Amygdala (tissue), 56 donors: ENCODE measurements around the gene CCZ1B.
"Not testable (repeated sequence)": the region's sequence is repeated elsewhere in the genome, so short reads cannot be mapped to it uniquely, and the experiment has no call there.

ENCODE experiments used
- DNase-seq, 56 donors: peaks; one replicate each; lab custom pipeline; 2025; lab: John Stamatoyannopoulos, UW

CCZ1B gene

DNA sequence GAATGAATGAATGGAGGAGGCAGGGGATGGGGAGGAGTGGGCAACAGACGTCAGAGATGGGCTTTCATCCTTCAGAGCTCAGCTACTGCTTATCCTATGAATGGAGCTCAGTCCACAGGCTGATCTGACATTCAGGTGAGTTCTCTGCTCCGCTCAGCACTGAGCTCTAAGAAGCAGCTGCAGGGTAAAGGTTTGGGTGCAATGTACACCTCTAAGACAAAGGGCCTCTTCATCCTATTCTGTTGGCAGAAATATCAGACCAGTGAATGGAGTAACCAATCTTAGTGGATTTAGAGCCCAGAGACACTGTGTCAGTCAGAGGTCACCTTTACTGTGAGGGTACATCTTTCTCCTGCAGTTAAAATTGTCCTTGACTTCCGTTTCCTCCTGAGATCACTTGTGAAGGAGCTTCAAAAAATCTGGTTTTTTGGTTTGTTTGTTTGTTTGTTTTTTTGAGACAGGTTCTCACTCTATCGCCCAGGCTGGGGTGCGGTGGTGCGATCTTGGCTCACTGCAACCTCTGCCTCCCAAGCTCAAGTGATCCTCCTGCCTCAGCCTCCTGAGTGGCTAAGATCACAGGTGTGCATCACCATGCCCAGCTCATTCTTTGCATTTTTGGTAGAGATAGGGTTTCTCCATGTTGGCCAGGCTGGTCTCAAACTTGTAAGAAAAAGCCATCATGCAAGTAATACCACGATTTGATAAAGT, 5.1 kb upstream of the CCZ1B start:
- DNase-seq, result no peak

DNA sequence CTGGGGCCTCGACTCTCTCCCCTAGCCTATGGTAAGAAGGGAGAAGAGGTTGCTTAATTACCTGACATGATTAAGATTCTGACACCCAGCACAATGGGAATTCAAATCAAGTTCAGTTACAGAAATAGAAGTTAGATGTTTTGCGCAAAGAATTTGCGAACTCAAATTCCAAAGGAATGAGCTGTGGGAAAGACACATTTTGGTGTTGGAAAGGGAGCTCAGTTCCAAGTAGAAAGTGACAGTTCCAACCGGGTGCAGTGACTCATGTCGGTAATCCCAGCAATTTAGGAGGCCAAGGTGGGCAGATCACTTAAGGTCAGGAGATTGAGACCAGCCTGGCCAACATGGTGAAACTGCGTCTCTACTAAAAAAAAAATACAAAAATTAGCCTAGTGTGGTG, 4.0 kb upstream of the CCZ1B start:
- DNase-seq, result not testable (repeated sequence)

DNA sequence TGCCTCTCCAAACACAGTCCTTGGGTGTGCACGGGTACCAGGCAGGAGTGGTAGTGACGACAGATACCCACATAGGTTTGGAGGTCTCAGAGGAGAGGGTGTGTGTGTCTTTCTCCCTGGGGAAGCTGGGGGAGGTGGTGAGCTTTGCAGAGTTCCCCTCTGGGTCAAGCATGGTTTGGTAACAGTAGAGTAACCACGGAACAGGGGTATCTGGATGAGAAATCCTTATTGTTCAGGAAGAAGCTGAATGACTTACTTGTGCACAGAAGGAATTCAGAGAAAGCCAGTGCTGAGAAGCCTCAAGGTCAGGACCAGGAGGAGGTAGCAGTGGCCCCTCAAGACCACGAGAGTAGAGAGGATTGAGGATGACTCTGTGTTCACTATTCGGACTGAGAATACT, 3.5 kb upstream of the CCZ1B start:
- not testable (repeated sequence) for DNase-seq

DNA sequence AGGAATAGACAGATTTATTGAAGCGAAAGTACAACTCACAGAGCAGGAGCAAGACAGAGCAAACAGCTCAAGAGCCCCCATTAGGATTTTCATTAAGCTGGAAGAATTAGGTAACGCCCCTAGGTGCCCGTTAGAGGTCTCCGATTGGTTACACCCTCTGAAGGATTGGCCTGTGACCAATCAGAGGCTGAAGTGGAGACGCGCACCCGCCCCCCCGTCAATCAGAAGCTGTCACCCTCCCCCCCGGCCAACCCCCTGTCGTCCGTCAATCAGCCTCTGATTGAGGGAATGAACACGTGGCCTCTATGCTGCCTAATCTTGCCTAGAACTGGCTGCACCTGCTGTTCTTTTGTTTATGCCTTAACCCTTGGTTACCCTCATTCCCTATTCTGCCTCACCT, 1.1 kb upstream of the CCZ1B start:
- peak in 8 of 56 donors; percentile 0 to 6 (median 3) for DNase-seq

DNA sequence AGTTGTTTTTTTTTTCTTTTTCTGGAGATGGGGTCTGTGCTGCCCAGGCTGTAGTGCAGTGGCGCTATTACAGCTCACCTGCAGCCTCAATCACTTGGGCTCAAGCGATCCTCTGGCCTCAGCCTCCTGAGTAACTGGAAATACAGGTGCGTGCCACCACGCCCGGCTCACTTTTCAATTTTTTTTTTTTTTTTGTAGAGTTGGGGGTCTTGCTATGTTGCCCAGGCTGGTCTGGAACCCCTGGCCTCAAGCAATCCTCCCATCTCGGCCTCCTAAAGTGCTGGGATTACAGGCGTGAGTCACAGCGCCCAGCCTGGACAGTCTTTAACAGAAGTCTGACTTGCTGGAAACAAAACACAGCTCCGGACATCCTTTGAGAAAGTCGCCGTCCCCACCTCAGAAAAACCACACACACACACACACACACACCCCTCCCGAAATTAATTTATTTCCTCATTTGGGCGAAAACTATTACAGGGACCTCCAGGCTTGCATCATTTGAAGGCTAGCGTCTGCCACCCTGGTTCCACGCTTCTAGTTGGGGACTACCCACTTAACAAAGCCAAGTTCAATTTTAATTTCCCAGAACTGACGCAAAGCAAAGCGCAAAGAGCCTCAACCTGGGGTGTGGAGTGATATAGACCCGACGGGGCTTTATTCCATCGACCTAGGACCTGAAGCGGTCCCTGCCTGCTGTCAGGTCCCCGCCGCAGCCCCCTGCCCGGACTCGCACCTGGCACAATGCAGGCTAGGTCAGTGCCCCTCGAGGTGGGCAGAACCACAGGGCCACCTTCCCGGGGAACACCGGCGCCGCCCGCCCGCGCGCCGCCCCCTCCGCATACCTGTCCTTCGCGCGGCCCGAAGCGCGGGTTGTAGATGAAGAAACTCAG, 594 bp downstream of the CCZ1B start:
- not testable (repeated sequence) for DNase-seq

DNA sequence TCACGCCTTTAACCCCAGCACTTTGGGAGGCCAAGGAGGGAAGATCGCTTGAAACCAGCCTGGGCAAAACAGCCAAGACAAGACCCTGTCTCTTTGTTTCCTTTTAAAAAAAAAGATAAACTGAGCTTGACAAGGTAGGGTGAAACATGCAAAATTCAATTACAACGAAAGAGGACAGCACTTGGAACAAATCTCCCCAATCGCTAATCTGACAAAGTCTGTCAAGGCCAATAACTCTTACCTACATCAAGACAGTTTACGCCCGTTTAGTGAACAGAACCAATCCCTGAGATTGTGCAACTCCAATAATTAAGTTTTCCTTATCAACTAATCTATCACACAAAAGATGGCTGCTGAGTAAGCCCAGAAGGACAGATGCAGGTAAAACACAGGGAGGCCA, 4.5 kb downstream of the CCZ1B start:
- DNase-seq, result not testable (repeated sequence)

DNA sequence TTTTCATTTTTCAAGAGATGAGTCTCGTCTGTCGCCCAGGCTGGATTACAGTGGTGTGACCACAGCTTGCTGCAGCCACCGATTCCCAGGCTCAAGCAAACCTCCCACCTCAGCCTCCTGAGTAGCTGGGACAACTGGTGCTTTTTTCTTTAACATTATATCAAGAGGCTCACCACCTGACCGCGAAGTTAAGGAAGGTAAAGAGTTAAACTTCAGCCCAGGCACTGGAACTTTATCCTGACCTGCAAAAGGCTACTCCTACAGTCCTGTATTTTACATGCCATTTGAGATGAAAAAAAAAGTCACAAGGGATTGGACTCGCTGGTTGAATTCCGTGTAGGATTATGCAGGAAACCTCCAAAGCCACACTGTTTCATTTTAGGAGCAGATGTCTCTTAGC, 10.6 kb downstream of the CCZ1B start:
- DNase-seq, result not testable (repeated sequence)

DNA sequence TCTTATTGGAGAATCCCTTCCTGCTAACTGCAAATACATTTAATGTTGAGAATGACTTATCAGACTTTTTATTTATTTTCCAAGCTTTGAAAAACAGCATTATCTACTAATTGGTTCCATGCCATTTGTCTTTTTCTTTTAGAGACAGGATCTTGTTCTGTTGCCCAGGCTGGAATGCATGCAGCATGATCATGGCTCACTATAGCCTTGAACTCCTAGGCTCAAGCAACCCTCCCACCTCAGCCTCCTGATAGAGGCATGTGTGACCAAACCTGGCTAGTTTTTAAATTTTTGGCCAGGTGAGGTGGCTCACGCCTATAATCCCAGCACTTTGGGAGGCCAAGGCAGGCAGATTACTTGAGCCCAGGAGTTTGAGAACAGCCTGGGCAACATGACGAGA, 13.1 kb downstream of the CCZ1B start:
- not testable (repeated sequence) for DNase-seq

DNA sequence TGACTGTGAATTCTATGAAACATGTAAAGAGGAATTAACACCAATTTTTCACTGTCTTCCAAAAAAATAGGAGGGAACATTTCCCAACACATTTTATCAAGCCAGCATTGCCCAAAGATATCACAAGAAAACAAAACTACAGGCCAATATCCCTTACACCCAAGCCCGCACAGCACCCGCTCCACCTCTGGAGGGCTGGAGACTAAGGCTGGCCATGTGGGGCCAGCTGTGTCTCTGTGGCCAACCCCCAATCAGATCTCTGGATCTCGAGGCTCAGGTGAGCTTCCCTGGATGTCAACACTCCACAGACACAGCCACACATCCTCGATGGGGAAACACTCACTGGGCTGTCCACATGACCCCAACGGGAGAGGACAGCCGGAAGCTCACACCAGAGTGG, 18.1 kb downstream of the CCZ1B start:
- not testable (repeated sequence) for DNase-seq

DNA sequence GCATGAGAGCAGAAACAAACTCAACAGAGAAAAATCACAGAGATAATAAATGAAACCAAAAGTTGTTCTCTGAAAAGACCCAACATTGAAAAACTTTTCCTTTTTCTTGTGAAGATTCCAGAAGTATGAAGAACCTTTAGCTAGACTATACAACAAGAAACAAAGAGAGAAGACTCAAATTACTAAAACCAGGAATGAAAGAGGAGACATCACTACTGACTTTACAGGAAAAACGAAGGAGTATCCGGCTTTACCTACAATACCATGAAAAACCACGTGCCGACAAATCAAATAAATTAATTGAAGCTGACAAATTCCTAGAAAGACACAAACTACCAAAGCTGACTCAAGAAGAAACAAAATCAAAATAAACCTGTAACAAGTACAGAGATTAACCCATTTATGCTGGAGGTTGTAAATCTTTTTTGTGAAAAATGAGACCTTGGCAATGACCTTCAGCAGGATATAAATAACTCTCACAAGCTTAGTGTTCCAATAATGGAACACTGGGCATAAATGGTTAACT, 18.6 kb downstream of the CCZ1B start:
- not testable (repeated sequence) for DNase-seq

DNA sequence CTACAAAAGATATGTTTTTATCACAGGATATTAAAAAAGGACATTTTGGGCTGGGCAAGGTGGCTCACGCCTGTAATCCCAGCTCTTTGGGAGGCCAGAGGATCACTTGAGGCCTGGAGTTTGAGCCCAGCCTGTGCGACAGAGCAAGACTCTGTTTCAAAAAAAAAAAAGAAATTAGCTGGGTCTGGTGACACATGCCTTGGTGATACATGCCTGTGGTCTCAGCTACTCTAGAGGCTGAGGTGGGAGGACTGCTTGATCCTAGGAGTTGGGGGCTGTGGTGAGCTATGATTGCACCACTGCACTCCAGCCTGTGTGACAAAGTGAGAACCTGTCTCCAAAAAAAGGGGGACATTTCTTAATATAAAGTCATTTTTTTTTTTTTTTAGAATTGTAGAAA, 25.7 kb downstream of the CCZ1B start:
- not testable (repeated sequence) for DNase-seq

DNA sequence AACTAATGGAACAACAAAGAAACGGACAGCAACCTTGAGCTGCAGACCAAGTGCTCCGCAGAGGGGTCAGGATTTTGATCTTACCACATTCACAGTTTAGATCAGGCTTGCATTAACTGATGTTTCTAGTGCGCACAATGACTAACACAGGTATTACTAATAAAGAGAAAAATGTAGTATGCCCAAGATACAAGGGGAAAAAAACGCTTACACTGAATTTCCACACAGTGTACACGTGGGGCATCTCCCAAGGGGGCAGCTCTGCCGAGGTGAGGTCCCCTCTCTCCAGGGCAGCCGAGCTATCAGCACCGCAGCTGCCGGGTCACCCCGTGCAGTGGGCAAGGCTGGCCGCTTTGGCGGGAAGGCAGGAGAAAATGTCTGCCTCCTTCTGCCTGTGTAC, 26.2 kb downstream of the CCZ1B start:
- DNase-seq, result not testable (repeated sequence)

DNA sequence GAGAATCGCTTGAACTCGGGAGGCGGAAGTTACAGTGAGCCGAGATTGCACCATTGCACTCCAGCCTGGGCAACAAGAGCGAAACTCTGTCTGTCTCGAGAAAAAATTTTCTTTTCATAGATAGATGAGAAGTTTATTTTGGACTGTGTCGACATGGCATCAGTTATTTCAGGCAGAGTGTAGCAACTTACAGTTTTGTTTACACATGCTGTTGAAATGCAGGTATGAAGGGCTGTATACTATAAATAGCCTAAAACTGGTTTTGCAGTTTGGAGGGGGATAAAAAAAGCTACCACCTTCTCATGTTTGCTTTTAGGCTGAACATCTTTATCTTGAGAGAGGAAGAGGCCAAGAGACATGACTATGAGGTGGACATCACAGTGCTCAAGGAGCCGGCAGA, 28.0 kb downstream of the CCZ1B start:
- not testable (repeated sequence) for DNase-seq

DNA sequence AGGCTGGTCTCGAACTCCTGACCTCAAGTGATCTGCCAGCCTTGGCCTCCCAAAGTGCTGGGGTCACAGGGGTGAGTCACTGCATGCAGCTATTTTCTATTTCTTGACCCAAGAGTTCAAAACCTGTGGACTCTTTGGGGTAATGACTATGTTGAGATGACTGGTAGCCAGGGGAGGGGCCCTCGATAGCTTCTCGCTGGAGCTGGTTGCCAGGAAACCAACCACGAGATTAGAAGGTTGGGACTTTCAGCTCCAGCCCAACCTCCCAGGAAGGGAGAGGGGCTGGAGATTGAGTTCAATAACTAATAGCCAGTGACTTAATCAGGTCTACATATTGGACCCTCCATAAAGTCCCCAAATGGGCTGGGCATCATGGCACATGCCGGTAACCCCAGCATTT, 28.9 kb downstream of the CCZ1B start:
- DNase-seq, result not testable (repeated sequence)

DNA sequence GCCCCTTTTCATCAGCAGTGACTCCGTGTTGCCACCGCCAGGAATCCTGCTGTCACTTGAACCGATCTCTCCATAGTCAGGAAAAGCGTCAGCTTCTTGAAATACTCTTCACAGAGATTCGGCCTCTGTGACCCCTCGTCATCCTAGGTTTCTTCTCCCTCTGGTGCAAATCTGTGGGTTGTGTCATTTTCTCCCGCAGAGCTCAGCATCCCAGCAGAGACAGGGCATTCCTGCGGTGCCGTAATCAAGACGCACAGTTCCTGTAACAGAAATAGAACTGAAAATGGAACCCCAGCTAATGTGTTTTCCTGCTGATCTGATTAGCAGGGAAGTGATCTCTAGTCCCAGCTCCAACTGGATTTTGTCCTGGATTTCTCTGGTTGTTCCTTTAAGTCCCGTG, 31.8 kb downstream of the CCZ1B start:
- DNase-seq, result not testable (repeated sequence)

DNA sequence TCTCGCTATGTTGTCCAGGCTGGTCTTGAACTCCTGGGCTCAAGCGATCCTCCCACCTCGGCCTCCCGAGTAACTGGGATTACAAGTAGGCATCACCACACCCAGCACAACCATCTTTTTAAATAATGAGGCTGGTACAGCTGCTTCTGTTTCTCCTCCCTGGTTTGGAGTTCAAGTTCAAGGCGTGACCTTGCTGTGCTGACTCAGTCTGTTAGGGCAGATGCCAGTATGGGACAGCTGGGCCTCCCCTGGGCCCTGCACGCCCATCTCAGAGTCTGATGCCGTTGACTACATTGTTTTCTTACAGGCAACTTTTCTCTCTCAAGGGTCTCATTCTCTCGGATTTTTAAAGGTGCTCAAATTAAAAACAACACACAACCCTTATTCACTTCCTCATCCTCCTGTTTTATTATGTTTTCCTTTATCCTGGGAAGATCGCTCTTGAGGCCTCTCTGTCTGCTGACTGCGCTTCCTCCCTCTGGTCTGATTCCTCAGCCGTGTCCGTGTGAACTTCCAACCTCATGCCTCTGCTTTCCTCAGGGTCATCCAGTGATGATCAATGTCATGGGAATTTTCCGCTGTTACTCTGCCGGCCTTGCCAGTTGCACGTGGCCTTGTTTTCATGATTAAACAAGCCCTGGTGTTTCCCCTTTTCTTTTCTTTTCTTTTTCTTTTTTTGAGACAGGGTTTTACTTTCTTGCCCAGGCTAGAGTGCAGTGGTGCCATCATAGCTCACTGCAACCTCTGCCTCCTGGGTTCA, 33.8 kb downstream of the CCZ1B start:
- DNase-seq, result not testable (repeated sequence)

DNA sequence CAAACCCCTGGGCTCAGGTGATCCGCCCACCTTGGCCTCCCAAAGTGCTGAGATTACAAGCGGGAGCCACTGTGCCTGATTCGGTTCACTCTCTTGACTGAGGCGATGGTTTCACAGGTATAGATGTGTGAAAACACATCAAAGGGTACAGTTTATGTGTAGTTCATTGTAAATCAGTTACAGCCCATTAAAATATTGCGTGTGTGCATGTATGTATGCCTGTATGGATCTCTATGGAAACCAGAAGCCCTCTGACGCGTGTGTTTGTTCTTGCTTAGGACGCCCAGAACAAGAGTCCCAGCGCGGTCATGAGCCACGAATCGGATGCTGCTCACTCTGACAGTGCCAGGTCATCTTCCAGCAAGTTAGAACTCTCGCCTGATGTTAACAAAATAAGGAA, 36.7 kb downstream of the CCZ1B start:
- not testable (repeated sequence) for DNase-seq

DNA sequence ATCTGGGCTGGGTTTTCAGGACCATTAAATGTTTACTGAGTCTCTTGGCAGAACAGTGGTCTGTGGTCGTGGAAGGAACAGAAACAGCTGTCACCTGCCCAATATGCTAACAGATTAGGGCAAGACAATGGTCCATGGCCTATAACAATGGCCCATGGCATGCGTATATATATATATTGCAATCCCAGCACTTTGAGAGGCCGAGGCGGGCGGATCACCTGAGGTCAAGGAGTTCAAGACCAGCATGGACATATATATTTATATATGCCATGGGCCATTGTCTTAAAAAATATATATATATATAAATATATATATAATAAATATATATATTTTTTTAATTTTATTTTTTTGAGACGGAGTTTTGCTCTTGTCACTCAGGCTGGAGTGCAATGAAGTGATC, 44.5 kb downstream of the CCZ1B start:
- not testable (repeated sequence) for DNase-seq

DNA sequence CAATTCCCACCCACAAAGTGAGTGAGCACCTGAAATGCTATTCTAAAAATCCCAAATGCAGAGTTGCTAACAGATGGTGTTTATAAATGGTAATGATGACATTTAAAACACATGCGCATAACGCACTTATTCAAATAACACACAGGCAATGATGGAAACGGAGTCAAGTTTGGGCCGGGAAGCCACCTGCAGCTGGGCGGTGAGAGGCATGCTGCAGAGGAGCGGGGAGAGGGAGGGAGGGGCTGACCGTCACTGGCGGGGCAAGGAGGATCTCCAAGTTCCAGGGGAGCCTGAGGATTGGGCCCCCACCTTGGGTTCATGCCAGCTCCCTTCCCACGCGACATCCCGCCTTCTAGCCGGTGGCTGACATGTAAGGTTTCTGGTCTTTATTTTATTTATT, 64.9 kb downstream of the CCZ1B start:
- DNase-seq, result not testable (repeated sequence)

DNA sequence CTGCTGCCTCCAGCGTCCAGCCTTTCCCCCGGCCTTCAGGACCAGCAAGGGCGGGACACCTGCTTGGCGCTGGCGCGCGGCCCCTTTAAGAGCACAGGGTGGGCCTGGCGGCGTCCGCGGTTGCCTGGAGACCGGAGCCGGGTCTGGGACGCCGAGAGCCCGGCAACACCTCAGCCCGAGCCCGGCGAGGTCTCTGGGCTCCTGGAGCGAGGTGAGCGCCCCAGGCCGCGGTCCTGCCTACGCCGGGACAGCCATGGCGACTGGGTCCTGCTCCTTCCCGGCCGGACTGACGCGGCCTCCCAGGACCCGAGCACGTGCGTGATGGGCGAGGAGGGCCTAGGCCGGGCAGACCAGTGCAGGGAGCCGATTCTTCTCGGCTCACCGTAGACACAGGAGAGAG, 72.1 kb downstream of the CCZ1B start, which contains the start of gene RSPH10B2:
Gene RSPH10B2 (plus strand): TSS at position 140 of the 400 bp plus-strand sequence. CDS start 3,575 bp downstream, outside the sequence.
- not testable (repeated sequence) for DNase-seq
